Naive thymus-derived CD4-positive, alpha-beta T cell (primary cell): ENCODE measurements around the gene KLK10. TPM values are rescaled to one million over a fixed set of nuclear protein-coding genes. Genes with fewer than 3 reads are reported as not detected.

Source experiments
- ATAC-seq: fragments of 150-1000 bp; cut with Tn5 transposase; 2 replicates; pipeline ENCODE4 v1.10.0; 2021; ENCODE audit warnings: mild to moderate bottlenecking, moderate library complexity
- CTCF ChIA-PET: fragments of 350-600 bp; sonication (Branson Sonifier 250); formaldehyde crosslinking; loops from one replicate; lab custom pipeline; 2021; ENCODE audit warnings: antibody characterized with exemption; lab: Charles Lee
- POLR2A ChIA-PET: fragments of 350-600 bp; sonication (Branson Sonifier 250); formaldehyde crosslinking; loops from one replicate; lab custom pipeline; 2021; ENCODE audit warnings: antibody characterized with exemption, inconsistent platforms; lab: Charles Lee
- DNase-seq, 9 donors: peaks; one replicate each; pipeline versions ENCODE4 v3.0.0 to v3.0.0-alpha.2; 2020 to 2022; ENCODE audit warnings: mixed read lengths in 1 of 9
- H3K27ac ChIP-seq: one replicate; pipeline ENCODE4 v1.7.0; 2013; ENCODE audit warnings: mild to moderate bottlenecking, low read depth, low read length, moderate library complexity
- H3K27me3 ChIP-seq, 2 donors: one replicate each; pipeline ENCODE4 v1.7.0; 2013; ENCODE audit warnings: low read length in 2 of 2, mild to moderate bottlenecking in 2 of 2, moderate library complexity in 2 of 2; ENCODE audit not compliant: control insufficient read depth in 2 of 2, insufficient read depth in 2 of 2
- H3K36me3 ChIP-seq, 3 experiments: 1 replicate in 2 of 3; 2 replicates in 1 of 3; pipeline ENCODE4 v1.7.0; 2013; ENCODE audit warnings: low read length in 3 of 3, mild to moderate bottlenecking in 3 of 3, moderate library complexity in 1 of 3; ENCODE audit not compliant: insufficient read depth in 3 of 3, control insufficient read depth in 2 of 3
- H3K4me1 ChIP-seq, 2 donors: one replicate each; pipeline ENCODE4 v1.7.0; 2013; ENCODE audit warnings: low read length in 2 of 2, mild to moderate bottlenecking in 2 of 2, moderate library complexity in 1 of 2; ENCODE audit not compliant: control insufficient read depth in 2 of 2, insufficient read depth in 2 of 2
- H3K4me3 ChIP-seq: 2 replicates; pipeline ENCODE4 v1.7.0; 2013; ENCODE audit warnings: mild to moderate bottlenecking, low read length
- H3K9me3 ChIP-seq, 3 experiments: 1 replicate in 2 of 3; 2 replicates in 1 of 3; pipeline ENCODE4 v1.7.0; 2013; ENCODE audit warnings: low read length in 3 of 3; ENCODE audit not compliant: control insufficient read depth in 2 of 3
- H3K27ac Mint-ChIP-seq, 9 donors: one replicate each; pipeline ENCODE4 v1.8.0; 2020 to 2022; ENCODE audit warnings: mixed read lengths in 9 of 9, mild to moderate bottlenecking in 8 of 9, moderate library complexity in 5 of 9, inconsistent platforms in 2 of 9
- H3K27me3 Mint-ChIP-seq, 5 donors: one replicate each; pipeline ENCODE4 v1.8.0; 2021 to 2022; ENCODE audit warnings: mixed read lengths in 5 of 5, mild to moderate bottlenecking in 1 of 5
- H3K36me3 Mint-ChIP-seq, 5 donors: one replicate each; pipeline ENCODE4 v1.8.0; 2020 to 2022; ENCODE audit warnings: mixed read lengths in 5 of 5, mild to moderate bottlenecking in 3 of 5, inconsistent platforms in 1 of 5
- H3K4me1 Mint-ChIP-seq, 7 donors: one replicate each; pipeline ENCODE4 v1.8.0; 2020 to 2022; ENCODE audit warnings: mixed read lengths in 7 of 7, mild to moderate bottlenecking in 3 of 7, inconsistent platforms in 1 of 7
- H3K4me3 Mint-ChIP-seq, 10 donors: one replicate each; pipeline ENCODE4 v1.8.0; 2020 to 2022; ENCODE audit warnings: mild to moderate bottlenecking in 10 of 10, mixed read lengths in 10 of 10, moderate library complexity in 6 of 10, inconsistent platforms in 2 of 10
- H3K9me3 Mint-ChIP-seq, 11 donors: one replicate each; pipeline ENCODE4 v1.8.0; 2020 to 2022; ENCODE audit warnings: mixed read lengths in 11 of 11, mild to moderate bottlenecking in 4 of 11, inconsistent platforms in 1 of 11, moderate library complexity in 1 of 11
- intact Hi-C, 2 donors: fragments of 100-400 bp; cut with micrococcal nuclease; formaldehyde crosslinking; loops; one replicate each; pipeline ENCODE4 v1.15.1; 2023
- polyA plus RNA-seq, 2 donors: library from polyadenylated mRNA; unstranded; fragments of 300-500 nt; fragmentation: Illumina TruSeq; gene quantifications; one replicate each; pipeline ENCODE4 v1.2.3, GENCODE V29; 2021
- total RNA-seq, 6 experiments: library from RNA in 5 of 6; stranded (reverse) in 5 of 6; gene quantifications; 1 replicate in 5 of 6; 2 replicates in 1 of 6; pipeline ENCODE4 v1.2.3 and lab custom pipeline; 2021 to 2026

KLK10 gene
- total and polyA plus RNA-seq, 7 experiments from 2014 or later, result not detected

DNA sequence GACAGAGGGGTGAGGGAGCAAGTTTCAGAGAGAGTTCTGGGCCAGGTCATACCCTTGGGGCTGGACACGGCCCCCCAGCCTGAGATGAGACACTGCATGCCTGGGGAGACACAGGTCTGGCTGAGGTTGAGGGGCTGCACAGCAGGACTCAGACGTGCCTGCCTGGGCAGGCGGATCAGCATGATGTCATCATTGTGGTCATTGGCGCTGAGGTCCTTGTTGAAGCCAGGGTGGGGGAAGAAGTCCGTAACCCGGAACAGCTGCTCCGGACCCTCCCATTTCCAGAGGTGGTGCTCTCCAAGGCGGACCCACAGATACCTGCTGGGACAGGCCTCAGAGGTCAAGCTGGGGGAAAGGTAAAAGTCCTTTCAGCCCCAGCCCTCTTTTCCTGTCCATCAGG is 13.1 kb downstream of the KLK10 start:
- Mint-ChIP-seq H3K4me3 (no peak overlapping the region), H3K36me3 (peaks cover 0 to 3% (median 0%) of the 10 kb centered on the region in 5 donors), H3K27ac (peak overlapping the region in 1 of 9 donors; percentile 18), H3K4me1 (peaks cover 0 to 5% (median 0%) of the 10 kb centered on the region in 7 donors), H3K27me3 (peaks cover 0 to 55% (median 38%) of the 10 kb centered on the region in 5 donors), H3K9me3 (peaks cover 0 to 3% (median 0%) of the 10 kb centered on the region in 11 donors)
- DNase-seq, result no peak
- intact Hi-C loops, result no loop called here
- Histone ChIP-seq H3K36me3 (no peaks in the 10 kb centered on the region), H3K4me3 (no peak overlapping the region), H3K9me3 (no peaks in the 10 kb centered on the region), H3K4me1 (no peaks in the 10 kb centered on the region), H3K27me3 (peaks cover 0 to 6% of the 10 kb centered on the region in 2 donors), H3K27ac (no peak overlapping the region)
- ATAC-seq, result no peak
- ChIA-PET CTCF (no interaction called here), POLR2A (no interaction called here)

GRCh38 chr19:51005248-51005647 is 14.3 kb downstream of the KLK10 start:
- Histone ChIP-seq H3K27me3 (peaks cover 0 to 6% of the 10 kb centered on the region in 2 donors), H3K4me1 (no peaks in the 10 kb centered on the region), H3K9me3 (no peaks in the 10 kb centered on the region), H3K4me3 (no peak overlapping the region), H3K27ac (no peak overlapping the region), H3K36me3 (no peaks in the 10 kb centered on the region)
- CTCF ChIA-PET, result no interaction called here
- ATAC-seq (no peak), DNase-seq (no peak)
- Mint-ChIP-seq H3K4me1 (peaks cover 0 to 5% (median 0%) of the 10 kb centered on the region in 7 donors), H3K36me3 (no peaks in the 10 kb centered on the region), H3K27me3 (peaks cover 0 to 53% (median 36%) of the 10 kb centered on the region in 5 donors), H3K27ac (no peak overlapping the region), H3K9me3 (no peaks in the 10 kb centered on the region), H3K4me3 (no peak overlapping the region)
- POLR2A ChIA-PET, result no interaction called here
- intact Hi-C loops, result no loop called here

GRCh38 chr19:51003316-51003715 is 16.2 kb downstream of the KLK10 start:
- no peaks in the 10 kb centered on the region for H3K36me3 Mint-ChIP-seq

DNA sequence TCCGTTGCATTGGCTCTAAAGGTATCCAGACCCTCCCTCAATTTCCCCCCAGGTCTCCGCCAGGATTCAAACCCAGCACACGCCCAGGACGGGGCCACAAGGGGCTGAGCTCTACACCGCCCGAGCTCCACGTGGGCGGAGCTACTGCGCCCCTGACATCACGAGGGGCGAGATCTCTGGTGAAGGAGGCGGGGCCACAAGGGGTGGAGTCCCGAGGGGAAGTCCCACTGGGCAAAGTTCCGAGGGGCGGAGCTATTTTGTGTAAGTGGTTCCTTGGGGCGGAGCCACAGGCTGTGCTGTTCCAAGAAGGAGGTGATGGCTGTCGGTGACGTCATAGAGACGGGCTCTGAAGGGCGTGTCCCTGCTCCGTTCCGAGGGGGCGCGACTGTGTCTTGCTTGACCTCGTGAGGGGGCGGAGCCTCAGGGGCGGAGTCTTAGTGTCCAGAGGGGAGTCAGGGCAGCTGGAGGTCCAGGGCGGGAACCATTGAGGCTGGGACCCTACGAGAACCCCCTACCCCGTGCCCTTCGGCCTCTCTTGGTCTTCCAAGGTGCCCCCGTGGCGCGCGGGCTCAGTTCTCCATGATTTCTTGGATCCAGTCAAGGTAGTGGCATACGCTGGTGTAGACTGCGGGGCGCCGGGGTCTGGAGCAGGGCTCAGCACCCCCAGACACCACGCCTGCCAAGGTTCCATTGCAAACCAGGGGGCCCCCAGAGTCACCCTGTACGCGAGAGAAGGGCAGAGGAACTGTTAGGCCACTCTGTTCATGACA is 16.8 kb downstream of the KLK10 start:
- H3K9me3 ChIP-seq, result no peaks in the 10 kb centered on the region
- ChIA-PET POLR2A (no interaction called here), CTCF (interaction anchor here (0.7 kb wide), 1 partner anchor 739 kb away, joined by 3 read pairs; no protein-coding TSS in a partner anchor)
- Mint-ChIP-seq H3K27me3 (peaks cover 0 to 59% (median 51%) of the 10 kb centered on the region in 5 donors), H3K27ac (no peak overlapping the region), H3K9me3 (no peaks in the 10 kb centered on the region), H3K4me1 (peaks cover 0 to 5% (median 0%) of the 10 kb centered on the region in 7 donors), H3K4me3 (peak overlapping the region in 1 of 10 donors; percentile 53), H3K36me3 (no peaks in the 10 kb centered on the region)
- H3K4me1 ChIP-seq, result no peaks in the 10 kb centered on the region
- ATAC-seq, result no peak
- intact Hi-C loops, result no loop called here
- no peak for DNase-seq
- H3K4me3 ChIP-seq, result no peak overlapping the region
- no peaks in the 10 kb centered on the region for H3K36me3 ChIP-seq
- H3K27ac ChIP-seq, result no peak overlapping the region
- peaks cover 0 to 6% of the 10 kb centered on the region in 2 donors for H3K27me3 ChIP-seq

More at GRCh38 chr19:51003316-51003715, 16.2 kb downstream of the KLK10 start:
- intact Hi-C loops, result no loop called here
- Histone ChIP-seq H3K27ac (no peak overlapping the region), H3K4me3 (no peak overlapping the region), H3K9me3 (no peaks in the 10 kb centered on the region), H3K4me1 (no peaks in the 10 kb centered on the region), H3K36me3 (no peaks in the 10 kb centered on the region), H3K27me3 (peaks cover 0 to 6% of the 10 kb centered on the region in 2 donors)
- Mint-ChIP-seq H3K9me3 (no peaks in the 10 kb centered on the region), H3K27me3 (peaks cover 0 to 55% (median 47%) of the 10 kb centered on the region in 5 donors), H3K4me3 (no peak overlapping the region), H3K4me1 (peaks cover 0 to 5% (median 0%) of the 10 kb centered on the region in 7 donors), H3K27ac (no peak overlapping the region)
- ATAC-seq (no peak), DNase-seq (no peak)
- CTCF ChIA-PET, result no interaction called here
- POLR2A ChIA-PET, result no interaction called here

- Mint-ChIP-seq H3K9me3 (no peaks in the 10 kb centered on the region), H3K27me3 (peaks cover 0 to 56% (median 51%) of the 10 kb centered on the region in 5 donors), H3K36me3 (no peaks in the 10 kb centered on the region), H3K4me3 (peak overlapping the region in 1 of 10 donors; percentile 53), H3K4me1 (peaks cover 0 to 5% (median 0%) of the 10 kb centered on the region in 7 donors), H3K27ac (no peak overlapping the region)
- ATAC-seq (no peak), DNase-seq (no peak)
- ChIA-PET POLR2A (no interaction called here), CTCF (interaction anchor here (0.6 to 0.7 kb wide), 2 partner anchors 416 to 738 kb away, joined by 3 read pairs; no protein-coding TSS in a partner anchor)
- Histone ChIP-seq H3K27me3 (peaks cover 0 to 6% of the 10 kb centered on the region in 2 donors), H3K4me1 (no peaks in the 10 kb centered on the region), H3K4me3 (no peak overlapping the region), H3K27ac (no peak overlapping the region), H3K9me3 (no peaks in the 10 kb centered on the region), H3K36me3 (no peaks in the 10 kb centered on the region)
- intact Hi-C loops, result no loop called here
These were observed 17.4 kb downstream of the KLK10 start for GRCh38 chr19:51002089-51002532.

GRCh38 chr19:51001515-51001914 is 18.0 kb downstream of the KLK10 start, which contains the start of gene KLK8:
Gene KLK8, minus strand, starts transcription at chr19:51001604. Its CDS starts 437 bp downstream, at chr19:51001167.
- Histone ChIP-seq H3K4me3 (no peak within 1 kb of the TSS), H3K36me3 (no peaks in the 10 kb centered on the region), H3K4me1 (no peaks in the 10 kb centered on the region), H3K9me3 (no peaks in the 10 kb centered on the region), H3K27me3 (peaks cover 0 to 6% of the 10 kb centered on the region in 2 donors), H3K27ac (no peak within 1 kb of the TSS)
- ChIA-PET POLR2A (no interaction called here), CTCF (interaction anchor here (0.6 to 0.7 kb wide), 2 partner anchors 416 to 738 kb away, joined by 3 read pairs; no protein-coding TSS in a partner anchor)
- Mint-ChIP-seq H3K9me3 (no peaks in the 10 kb centered on the region), H3K4me3 (peak within 1 kb of the TSS in 1 of 10 donors; percentile 53), H3K36me3 (no peaks in the 10 kb centered on the region), H3K4me1 (peaks cover 0 to 5% (median 0%) of the 10 kb centered on the region in 7 donors), H3K27me3 (peaks cover 0 to 57% (median 55%) of the 10 kb centered on the region in 5 donors), H3K27ac (no peak within 1 kb of the TSS)
- ATAC-seq (no peak), DNase-seq (no peak)
- intact Hi-C loops, result no loop called here
